PFSK-1 (cell line): ENCODE data around the gene EPG5.

ENCODE experiments used
- FOXP2 ChIP-seq: optimal IDR thresholded peaks from 2 replicates; pipeline ENCODE3; 2011; ENCODE audit warnings: borderline replicate concordance, control low read depth, inconsistent platforms; ENCODE audit not compliant: insufficient read depth; ENCODE audit errors: extremely low read length, extremely low read depth
- POLR2AphosphoS5 ChIP-seq: IDR thresholded peaks from 2 replicates; pipeline ENCODE4 v1.6.1; 2012; ENCODE audit warnings: low read depth, mild to moderate bottlenecking, control low read depth, low read length, moderate library complexity
- REST ChIP-seq, 2 experiments: IDR thresholded peaks; 2 replicates each; pipeline versions ENCODE4 v1.6.1 to v1.8.0; 2011 to 2012; ENCODE audit warnings: low read depth in 2 of 2, low read length in 2 of 2, control low read depth in 1 of 2, inconsistent platforms in 1 of 2, mild to moderate bottlenecking in 1 of 2, moderate library complexity in 1 of 2; ENCODE audit not compliant: insufficient read depth in 1 of 2
- SIN3A ChIP-seq: IDR thresholded peaks from 2 replicates; pipeline ENCODE4 v1.6.1; 2012; ENCODE audit warnings: mild to moderate bottlenecking, low read length, moderate library complexity, borderline replicate concordance; ENCODE audit not compliant: insufficient read depth
- TAF1 ChIP-seq: IDR thresholded peaks from 2 replicates; pipeline ENCODE4 v1.6.1; 2012; ENCODE audit warnings: low read length, control low read depth, borderline replicate concordance; ENCODE audit not compliant: insufficient read depth

Gene EPG5

GRCh38 chr18:45978084-45978483 is 11.0 kb upstream of the EPG5 start:
- TF ChIP-seq TAF1 (no peak), POLR2AphosphoS5 (no peak), REST (IDR thresholded peaks at IDR 0.05; ENCODE audit: insufficient read depth in 1 of 2, low read depth in 2 of 2, low read length in 2 of 2) (no peak), SIN3A (no peak), FOXP2 (no peak)

- TF ChIP-seq REST (IDR thresholded peaks at IDR 0.05; ENCODE audit: insufficient read depth in 1 of 2, low read depth in 2 of 2, low read length in 2 of 2) = no peak
- no peak for TF ChIP-seq FOXP2
- TF ChIP-seq TAF1 = no peak
- TF ChIP-seq SIN3A = no peak
- no peak for TF ChIP-seq POLR2AphosphoS5
These were observed 9.8 kb upstream of the EPG5 start for GRCh38 chr18:45976974-45977373.

- TF ChIP-seq REST (IDR thresholded peaks at IDR 0.05; ENCODE audit: insufficient read depth in 1 of 2, low read depth in 2 of 2, low read length in 2 of 2) (no peak), POLR2AphosphoS5 (no peak), TAF1 (no peak), SIN3A (no peak), FOXP2 (no peak)
These were observed 9.4 kb upstream of the EPG5 start for GRCh38 chr18:45976566-45976965.

- TF ChIP-seq SIN3A = no peak
- no peak for TF ChIP-seq FOXP2
- no peak for TF ChIP-seq REST (IDR thresholded peaks at IDR 0.05; ENCODE audit: insufficient read depth in 1 of 2, low read depth in 2 of 2, low read length in 2 of 2)
These were observed 7.0 kb upstream of the EPG5 start for GRCh38 chr18:45974088-45974536.

- TF ChIP-seq FOXP2 (no peak), TAF1 (no peak), POLR2AphosphoS5 (no peak), SIN3A (no peak), REST (IDR thresholded peaks at IDR 0.05; ENCODE audit: insufficient read depth in 1 of 2, low read depth in 2 of 2, low read length in 2 of 2) (no peak)
These were observed 4.3 kb downstream of the EPG5 start for GRCh38 chr18:45962866-45963265.
